Measurements from ENCODE around the gene FTO. TPM values are rescaled to one million over a fixed set of nuclear protein-coding genes. Genes with fewer than 3 reads are reported as not detected.

The FTO gene
- total RNA-seq, 2 donors from 2014 or later, result 73.6 to 90.6 TPM

DNA sequence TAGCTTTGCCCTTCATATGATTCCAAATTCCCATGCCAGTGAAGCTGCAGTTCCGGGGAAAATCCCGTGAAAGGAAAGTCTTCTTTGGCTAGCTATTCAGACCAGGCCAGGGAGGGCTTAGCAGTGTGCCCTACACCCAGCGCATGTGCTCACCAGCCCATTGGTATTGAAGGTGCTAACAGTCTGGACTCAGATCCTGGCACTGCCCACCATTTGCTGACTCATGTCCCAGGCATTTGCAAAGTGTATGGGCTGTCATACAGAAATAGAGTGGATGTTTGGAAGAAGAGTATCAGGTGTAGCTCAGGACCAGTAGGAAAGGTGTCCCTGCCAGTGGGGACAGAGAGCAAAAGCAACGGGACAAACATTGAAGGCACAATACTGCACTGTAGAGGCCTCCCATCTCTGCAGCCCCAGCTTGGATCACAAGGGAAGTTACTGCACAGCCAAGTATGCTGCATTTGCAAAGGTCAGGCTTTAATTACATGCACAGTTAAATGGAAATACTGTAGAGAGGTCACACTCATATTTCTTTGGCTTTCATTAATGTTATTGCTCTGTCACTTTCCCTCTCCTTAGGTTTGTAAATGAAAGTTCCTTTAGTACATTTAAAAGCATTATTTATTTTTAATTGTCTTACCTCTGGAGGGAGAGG, 362.6 kb downstream of the FTO start:
- Histone ChIP-seq H3K9me3 (no peaks in the 10 kb centered on the region), H3K4me1 (peaks cover 0 to 10% of the 10 kb centered on the region in 2 donors), H3K36me3 (no peaks in the 10 kb centered on the region), H3K27ac (no peak overlapping the region), H3K27me3 (no peaks in the 10 kb centered on the region), H3K4me3 (no peak overlapping the region)
- TF ChIP-seq, protein P1, sequence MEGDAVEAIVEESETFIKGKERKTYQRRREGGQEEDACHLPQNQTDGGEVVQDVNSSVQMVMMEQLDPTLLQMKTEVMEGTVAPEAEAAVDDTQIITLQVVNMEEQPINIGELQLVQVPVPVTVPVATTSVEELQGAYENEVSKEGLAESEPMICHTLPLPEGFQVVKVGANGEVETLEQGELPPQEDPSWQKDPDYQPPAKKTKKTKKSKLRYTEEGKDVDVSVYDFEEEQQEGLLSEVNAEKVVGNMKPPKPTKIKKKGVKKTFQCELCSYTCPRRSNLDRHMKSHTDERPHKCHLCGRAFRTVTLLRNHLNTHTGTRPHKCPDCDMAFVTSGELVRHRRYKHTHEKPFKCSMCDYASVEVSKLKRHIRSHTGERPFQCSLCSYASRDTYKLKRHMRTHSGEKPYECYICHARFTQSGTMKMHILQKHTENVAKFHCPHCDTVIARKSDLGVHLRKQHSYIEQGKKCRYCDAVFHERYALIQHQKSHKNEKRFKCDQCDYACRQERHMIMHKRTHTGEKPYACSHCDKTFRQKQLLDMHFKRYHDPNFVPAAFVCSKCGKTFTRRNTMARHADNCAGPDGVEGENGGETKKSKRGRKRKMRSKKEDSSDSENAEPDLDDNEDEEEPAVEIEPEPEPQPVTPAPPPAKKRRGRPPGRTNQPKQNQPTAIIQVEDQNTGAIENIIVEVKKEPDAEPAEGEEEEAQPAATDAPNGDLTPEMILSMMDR (IDR thresholded peaks at IDR 0.05), result no peak
- no peak for DNase-seq (ENCODE audit: low spot score)

DNA sequence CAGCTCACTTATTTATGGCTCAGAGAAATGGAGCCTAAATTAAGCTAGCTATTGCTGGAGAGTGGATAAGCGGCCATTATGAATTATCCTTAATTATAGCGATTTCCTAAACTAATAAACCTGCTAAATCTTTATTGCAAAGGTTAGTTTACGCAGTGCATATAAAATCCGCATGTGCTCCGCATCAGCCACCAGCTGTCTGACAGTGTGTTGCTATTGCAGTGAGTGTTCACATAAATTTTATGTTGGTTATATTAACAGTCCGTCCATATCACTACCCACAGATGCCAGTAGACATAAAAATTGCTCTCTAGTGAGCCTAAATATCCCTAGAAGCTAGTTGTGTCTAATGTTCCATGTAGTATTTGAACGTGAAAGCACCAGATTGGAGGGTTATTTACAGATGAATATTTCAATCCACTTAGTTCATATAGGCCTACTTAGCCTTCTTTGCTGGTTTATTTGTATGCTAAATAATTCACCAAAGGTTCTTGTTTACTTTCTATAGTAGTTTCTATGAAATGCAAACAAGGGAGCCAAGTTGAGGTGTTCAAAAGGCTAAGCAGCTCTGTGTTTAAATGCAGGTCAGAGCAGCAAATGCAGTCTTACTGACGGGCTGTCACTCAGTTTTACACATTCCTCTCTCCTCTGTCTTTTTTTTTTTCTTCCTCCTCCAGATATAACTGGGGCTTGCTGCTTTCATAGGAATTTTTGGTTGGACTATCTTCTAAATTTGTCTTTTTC, 363.5 kb downstream of the FTO start:
- no peak overlapping the region for H3K27ac ChIP-seq
- no peak for DNase-seq (ENCODE audit: low spot score)
- H3K27me3 ChIP-seq, result no peaks in the 10 kb centered on the region
- H3K4me3 ChIP-seq, result no peak overlapping the region
- H3K36me3 ChIP-seq, result no peaks in the 10 kb centered on the region
- H3K4me1 ChIP-seq, result peaks cover 0 to 9% of the 10 kb centered on the region in 2 donors
- H3K9me3 ChIP-seq, result no peaks in the 10 kb centered on the region
- TF ChIP-seq, protein P1 (IDR thresholded peaks at IDR 0.05), result no peak

DNA sequence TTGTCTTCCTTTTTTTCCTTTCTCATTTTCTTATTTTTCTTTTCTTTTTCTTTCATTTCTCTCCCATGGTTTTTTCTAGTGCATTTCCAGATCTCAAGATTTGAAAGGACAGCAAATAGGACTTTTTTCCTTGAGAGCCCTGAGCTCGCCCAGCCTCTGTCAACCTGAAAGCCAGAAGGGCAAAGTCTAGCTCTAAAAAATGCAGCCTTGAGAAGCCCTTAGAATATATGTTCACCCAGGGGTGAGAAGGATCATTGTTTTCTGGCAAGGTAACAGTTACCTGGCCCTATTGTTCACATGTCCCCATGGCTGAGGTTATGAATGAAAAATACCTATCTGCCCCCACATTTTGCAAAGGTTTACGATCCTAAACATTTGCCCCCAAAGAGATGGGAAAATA, 364.3 kb downstream of the FTO start:
- H3K4me3 ChIP-seq, result no peak overlapping the region
- no peak for DNase-seq (ENCODE audit: low spot score)
- peaks cover 0 to 2% of the 10 kb centered on the region in 2 donors for H3K4me1 ChIP-seq
- no peaks in the 10 kb centered on the region for H3K9me3 ChIP-seq
- H3K27me3 ChIP-seq, result no peaks in the 10 kb centered on the region
- TF ChIP-seq, protein P1 (IDR thresholded peaks at IDR 0.05), result no peak
- H3K27ac ChIP-seq, result no peak overlapping the region
- no peaks in the 10 kb centered on the region for H3K36me3 ChIP-seq

DNA sequence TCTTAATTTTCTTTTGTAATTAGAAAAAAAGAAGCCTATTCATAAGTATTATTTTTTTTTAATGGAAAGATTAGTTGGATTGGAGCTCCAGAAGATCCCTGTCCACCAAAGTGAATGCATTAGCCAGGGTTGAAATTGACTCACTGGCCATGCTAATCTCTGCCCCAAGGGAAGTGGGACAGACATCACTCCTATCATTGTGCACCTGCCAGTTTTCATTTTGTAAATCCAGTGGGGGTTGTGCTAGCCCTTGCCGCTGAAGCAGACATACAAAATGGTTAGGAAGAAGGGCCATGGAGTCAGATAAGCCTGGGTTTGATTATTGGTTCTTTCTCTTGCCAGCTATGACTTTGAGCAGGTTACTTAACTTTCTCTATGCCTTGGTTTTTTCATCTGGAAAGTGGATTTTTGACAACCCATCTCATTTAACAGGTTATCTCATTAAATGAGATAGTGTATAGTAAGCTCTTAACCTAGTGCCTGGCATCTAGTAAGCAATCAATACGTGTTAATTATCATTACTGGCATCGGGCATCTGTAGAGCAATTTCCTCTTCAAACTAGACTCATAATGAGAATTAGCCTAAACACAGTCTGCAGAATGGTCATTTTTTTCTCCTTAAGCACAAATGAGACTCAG, 365.8 kb downstream of the FTO start:
- H3K27ac ChIP-seq, result no peak overlapping the region
- no peaks in the 10 kb centered on the region for H3K9me3 ChIP-seq
- no peaks in the 10 kb centered on the region for H3K27me3 ChIP-seq
- no peaks in the 10 kb centered on the region for H3K4me1 ChIP-seq
- no peak overlapping the region for H3K4me3 ChIP-seq
- TF ChIP-seq, protein P1 (IDR thresholded peaks at IDR 0.05), result no peak
- no peaks in the 10 kb centered on the region for H3K36me3 ChIP-seq
- DNase-seq (ENCODE audit: low spot score), result no peak

DNA sequence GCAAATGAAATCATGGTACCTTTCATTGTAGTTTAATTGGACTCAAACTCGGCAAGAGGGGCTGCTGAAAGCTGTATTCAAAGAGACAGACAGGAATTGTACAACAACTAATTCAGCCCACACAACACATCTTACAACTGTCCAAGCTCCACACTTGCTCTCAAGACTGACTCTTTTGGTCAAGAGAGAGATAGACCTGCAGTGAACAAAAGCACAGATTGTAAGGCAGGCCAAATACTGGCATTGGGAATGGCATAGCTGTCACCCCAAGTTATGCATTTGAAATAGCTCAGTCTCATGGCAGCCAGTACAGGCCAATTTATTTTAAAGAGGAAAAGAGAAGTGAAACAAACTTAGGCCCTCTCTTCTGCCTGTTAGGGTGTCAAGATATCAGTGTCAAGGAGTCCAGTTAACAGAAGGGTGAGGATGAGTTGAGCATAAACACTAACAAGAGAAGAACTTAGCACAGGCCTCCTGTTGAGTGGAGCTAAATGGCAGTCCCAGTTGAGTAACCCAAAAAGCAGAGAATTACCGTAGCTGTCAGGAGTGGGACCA, 366.9 kb downstream of the FTO start:
- H3K27ac ChIP-seq, result no peak overlapping the region
- DNase-seq (ENCODE audit: low spot score), result no peak
- H3K4me1 ChIP-seq, result no peaks in the 10 kb centered on the region
- H3K4me3 ChIP-seq, result no peak overlapping the region
- no peaks in the 10 kb centered on the region for H3K36me3 ChIP-seq
- TF ChIP-seq, protein P1 (IDR thresholded peaks at IDR 0.05), result no peak
- no peaks in the 10 kb centered on the region for H3K9me3 ChIP-seq
- H3K27me3 ChIP-seq, result no peaks in the 10 kb centered on the region

Data from right atrium auricular region (tissue), 2 donors.